ENCODE results near the gene PDIA2.

The PDIA2 gene

DNA sequence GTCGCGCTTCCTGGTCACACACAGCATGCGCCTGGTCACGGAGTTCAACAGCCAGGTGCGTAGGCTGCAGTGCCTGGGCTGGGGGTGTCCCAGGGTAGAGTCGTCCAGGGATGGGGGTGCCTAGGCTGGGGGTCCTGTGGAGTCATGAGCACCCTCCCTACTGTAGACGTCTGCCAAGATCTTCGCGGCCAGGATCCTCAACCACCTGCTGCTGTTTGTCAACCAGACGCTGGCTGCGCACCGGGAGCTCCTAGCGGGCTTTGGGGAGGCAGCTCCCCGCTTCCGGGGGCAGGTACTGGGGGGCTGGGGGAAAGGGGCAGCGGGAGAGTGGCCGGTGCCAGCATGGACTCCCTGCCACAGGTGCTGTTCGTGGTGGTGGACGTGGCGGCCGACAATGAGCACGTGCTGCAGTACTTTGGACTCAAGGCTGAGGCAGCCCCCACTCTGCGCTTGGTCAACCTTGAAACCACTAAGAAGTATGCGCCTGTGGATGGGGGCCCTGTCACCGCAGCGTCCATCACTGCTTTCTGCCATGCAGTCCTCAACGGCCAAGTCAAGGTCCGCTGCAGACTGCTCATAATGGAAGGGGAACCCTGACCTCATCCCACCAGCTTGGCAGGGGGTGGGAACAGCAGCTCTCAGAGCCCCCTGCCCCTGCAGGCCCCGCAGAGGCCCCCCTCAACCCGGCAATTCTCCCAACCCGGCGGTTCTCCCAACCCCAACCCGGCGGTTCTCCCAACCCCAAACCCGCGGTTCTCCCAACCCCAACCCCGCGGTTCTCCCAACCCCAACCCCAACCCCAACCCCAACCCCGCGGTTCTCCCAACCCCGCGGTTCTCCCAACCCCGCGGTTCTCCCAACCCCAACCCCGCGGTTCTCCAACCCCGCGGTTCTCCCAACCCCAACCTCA is 2.4 kb downstream of the PDIA2 start:
- Histone ChIP-seq H3K4me2 (ENCODE audit: low read length, poor library complexity, severe bottlenecking) (no peak overlapping the region), H4K8ac (ENCODE audit: low read length) (no peak overlapping the region), H3K14ac (ENCODE audit: low read length in 2 of 2) (no peak overlapping the region), H3K36me3 (ENCODE audit: control insufficient read depth in 1 of 2, insufficient read depth in 2 of 2, low read depth in 1 of 2, low read length in 2 of 2) (peaks cover 17 to 57% of the 10 kb centered on the region in 2 experiments), H3K4ac (ENCODE audit: low read depth in 1 of 2, low read length in 2 of 2) (no peak overlapping the region), H4K91ac (ENCODE audit: low read length) (no peak overlapping the region), H3K9ac (ENCODE audit: low read length) (no peak overlapping the region), H2BK5ac (ENCODE audit: low read depth, low read length, poor library complexity, severe bottlenecking) (no peak overlapping the region), H2AK5ac (ENCODE audit: low read length, severe bottlenecking) (no peak overlapping the region), H3K4me1 (ENCODE audit: control insufficient read depth, insufficient read depth, low read depth, low read length) (peaks cover 12% of the 10 kb centered on the region), H2BK120ac (ENCODE audit: low read depth, low read length) (no peak overlapping the region), H3K79me1 (replicated peaks; ENCODE audit: low read length, poor library complexity, severe bottlenecking) (peaks cover 2% of the 10 kb centered on the region), H3K27me3 (ENCODE audit: control insufficient read depth in 1 of 2, insufficient read depth in 1 of 2, low read length in 2 of 2) (peaks cover 15 to 22% of the 10 kb centered on the region in 2 experiments), H2AFZ (ENCODE audit: low read depth, low read length) (no peak overlapping the region), H3K4me3 (ENCODE audit: insufficient read depth in 1 of 2, low read depth in 1 of 2, low read length in 2 of 2) (no peak overlapping the region), H2BK12ac (ENCODE audit: low read length in 2 of 2) (no peak overlapping the region), H3K27ac (ENCODE audit: low read length, poor library complexity, severe bottlenecking) (no peak overlapping the region), H3K9me3 (ENCODE audit: control insufficient read depth, low read length) (no peaks in the 10 kb centered on the region), H3K18ac (ENCODE audit: low read depth in 1 of 2, low read length in 2 of 2) (no peak overlapping the region), H3K23ac (ENCODE audit: low read length in 2 of 2) (no peak overlapping the region), H2BK15ac (ENCODE audit: low read depth, poor library complexity, severe bottlenecking) (no peak overlapping the region)
- WGBS: 97% methylated on average over 40 of the region's 48 CpGs
- no peak for DNase-seq

- Histone ChIP-seq H3K18ac (ENCODE audit: low read depth in 1 of 2, low read length in 2 of 2) (no peak overlapping the region), H3K9ac (ENCODE audit: low read length) (no peak overlapping the region), H2AK5ac (ENCODE audit: low read length, severe bottlenecking) (no peak overlapping the region), H3K27me3 (ENCODE audit: control insufficient read depth in 1 of 2, insufficient read depth in 1 of 2, low read length in 2 of 2) (peaks cover 5 to 12% of the 10 kb centered on the region in 2 experiments), H3K79me1 (replicated peaks; ENCODE audit: low read length, poor library complexity, severe bottlenecking) (peaks cover 4% of the 10 kb centered on the region), H2BK12ac (ENCODE audit: low read length in 2 of 2) (no peak overlapping the region), H2BK15ac (ENCODE audit: low read depth, poor library complexity, severe bottlenecking) (no peak overlapping the region), H3K27ac (ENCODE audit: low read length, poor library complexity, severe bottlenecking) (no peak overlapping the region), H3K4me1 (ENCODE audit: control insufficient read depth, insufficient read depth, low read depth, low read length) (peaks cover 3% of the 10 kb centered on the region), H3K4me3 (ENCODE audit: insufficient read depth in 1 of 2, low read depth in 1 of 2, low read length in 2 of 2) (no peak overlapping the region), H3K4ac (ENCODE audit: low read depth in 1 of 2, low read length in 2 of 2) (no peak overlapping the region), H2AFZ (ENCODE audit: low read depth, low read length) (no peak overlapping the region), H4K8ac (ENCODE audit: low read length) (no peak overlapping the region), H3K4me2 (ENCODE audit: low read length, poor library complexity, severe bottlenecking) (no peak overlapping the region), H3K23ac (ENCODE audit: low read length in 2 of 2) (no peak overlapping the region), H3K36me3 (ENCODE audit: control insufficient read depth in 1 of 2, insufficient read depth in 2 of 2, low read depth in 1 of 2, low read length in 2 of 2) (peaks cover 23 to 70% of the 10 kb centered on the region in 2 experiments), H3K14ac (ENCODE audit: low read length in 2 of 2) (no peak overlapping the region), H2BK5ac (ENCODE audit: low read depth, low read length, poor library complexity, severe bottlenecking) (no peak overlapping the region), H2BK120ac (ENCODE audit: low read depth, low read length) (no peak overlapping the region), H4K91ac (ENCODE audit: low read length) (no peak overlapping the region), H3K9me3 (ENCODE audit: control insufficient read depth, low read length) (no peaks in the 10 kb centered on the region)
- WGBS: 94% methylated on average over 22 of the region's 22 CpGs
- DNase-seq: no peak
Measured at GRCh38 chr16:286491-287297, 3.7 kb downstream of the PDIA2 start.

GRCh38 chr16:287298-287811 is 4.4 kb downstream of the PDIA2 start:
- no peak for DNase-seq
- Histone ChIP-seq H2BK120ac (ENCODE audit: low read depth, low read length) (no peak overlapping the region), H2BK12ac (ENCODE audit: low read length in 2 of 2) (no peak overlapping the region), H3K4me2 (ENCODE audit: low read length, poor library complexity, severe bottlenecking) (no peak overlapping the region), H3K27ac (ENCODE audit: low read length, poor library complexity, severe bottlenecking) (no peak overlapping the region), H3K18ac (ENCODE audit: low read depth in 1 of 2, low read length in 2 of 2) (no peak overlapping the region), H3K27me3 (ENCODE audit: control insufficient read depth in 1 of 2, insufficient read depth in 1 of 2, low read length in 2 of 2) (peaks cover 0 to 7% of the 10 kb centered on the region in 2 experiments), H3K9ac (ENCODE audit: low read length) (no peak overlapping the region), H3K79me1 (replicated peaks; ENCODE audit: low read length, poor library complexity, severe bottlenecking) (peaks cover 4% of the 10 kb centered on the region), H3K14ac (ENCODE audit: low read length in 2 of 2) (no peak overlapping the region), H3K23ac (ENCODE audit: low read length in 2 of 2) (no peak overlapping the region), H3K4me1 (ENCODE audit: control insufficient read depth, insufficient read depth, low read depth, low read length) (peaks cover 3% of the 10 kb centered on the region), H3K36me3 (ENCODE audit: control insufficient read depth in 1 of 2, insufficient read depth in 2 of 2, low read depth in 1 of 2, low read length in 2 of 2) (peaks cover 23 to 76% of the 10 kb centered on the region in 2 experiments), H4K8ac (ENCODE audit: low read length) (no peak overlapping the region), H3K9me3 (ENCODE audit: control insufficient read depth, low read length) (no peaks in the 10 kb centered on the region), H4K91ac (ENCODE audit: low read length) (no peak overlapping the region), H3K4me3 (ENCODE audit: insufficient read depth in 1 of 2, low read depth in 1 of 2, low read length in 2 of 2) (no peak overlapping the region), H2BK15ac (ENCODE audit: low read depth, poor library complexity, severe bottlenecking) (no peak overlapping the region), H2AK5ac (ENCODE audit: low read length, severe bottlenecking) (no peak overlapping the region), H2AFZ (ENCODE audit: low read depth, low read length) (no peak overlapping the region), H2BK5ac (ENCODE audit: low read depth, low read length, poor library complexity, severe bottlenecking) (no peak overlapping the region), H3K4ac (ENCODE audit: low read depth in 1 of 2, low read length in 2 of 2) (no peak overlapping the region)
- WGBS: 97% methylated on average over 14 of the region's 16 CpGs
